Raji (cell line): ENCODE measurements around the gene SLC6A19.

Experiments
- POLR2A ChIP-seq: IDR thresholded peaks from 2 replicates; pipeline ENCODE4 v1.6.1; 2011; ENCODE audit warnings: low read depth, low read length, control low read depth; ENCODE audit not compliant: insufficient read depth

The SLC6A19 gene

DNA sequence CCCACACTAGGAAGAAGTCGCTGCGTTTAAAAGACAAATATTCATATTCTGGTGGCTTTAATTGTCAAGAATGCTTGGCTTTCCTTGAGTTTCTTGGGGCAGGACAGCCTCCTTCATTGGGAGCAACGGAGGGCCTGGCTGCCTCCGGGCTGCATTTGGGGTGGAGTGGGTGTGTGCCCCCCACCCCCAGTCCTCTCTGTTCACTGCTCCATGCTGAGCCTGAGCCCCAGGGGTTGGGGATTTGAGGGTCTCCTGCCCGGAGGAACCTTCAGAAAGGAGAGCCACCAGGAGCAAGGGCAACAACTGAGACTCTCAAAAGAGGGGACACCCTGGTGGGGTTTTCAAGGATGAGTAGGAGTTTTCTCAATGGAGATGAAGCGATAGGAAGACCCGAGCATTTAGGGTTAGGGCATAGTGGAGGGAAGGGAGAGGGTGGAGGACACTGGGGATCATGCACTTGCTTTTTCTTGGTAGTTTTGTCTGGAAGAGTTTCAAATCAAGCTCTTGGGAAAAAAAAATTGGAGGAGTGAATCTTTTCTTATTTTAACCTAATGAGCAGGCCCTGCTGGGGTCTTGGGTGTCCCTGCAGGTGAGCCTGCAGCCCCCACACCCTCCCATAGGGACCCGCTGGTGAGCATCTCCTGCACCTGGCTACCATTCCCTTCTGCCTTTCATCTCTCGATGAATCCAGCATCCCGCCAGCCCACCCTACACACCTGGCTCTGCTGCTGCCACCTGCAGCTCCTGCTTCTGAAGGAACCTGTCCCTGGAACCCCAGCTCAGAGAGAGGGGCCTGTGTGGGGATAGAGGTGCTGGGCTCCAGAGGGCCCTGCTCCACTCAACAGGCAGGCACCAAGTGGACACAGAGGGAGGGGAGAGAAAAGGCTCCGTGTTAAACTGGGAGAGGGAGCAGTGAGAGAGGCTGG, 4.1 kb downstream of the SLC6A19 start:
- no peak for TF ChIP-seq POLR2A

- TF ChIP-seq POLR2A: no peak
These were observed 5.4 kb downstream of the SLC6A19 start for GRCh38 chr5:1206521-1207412.

GRCh38 chr5:1207555-1207954, 6.2 kb downstream of the SLC6A19 start:
- no peak for TF ChIP-seq POLR2A

DNA sequence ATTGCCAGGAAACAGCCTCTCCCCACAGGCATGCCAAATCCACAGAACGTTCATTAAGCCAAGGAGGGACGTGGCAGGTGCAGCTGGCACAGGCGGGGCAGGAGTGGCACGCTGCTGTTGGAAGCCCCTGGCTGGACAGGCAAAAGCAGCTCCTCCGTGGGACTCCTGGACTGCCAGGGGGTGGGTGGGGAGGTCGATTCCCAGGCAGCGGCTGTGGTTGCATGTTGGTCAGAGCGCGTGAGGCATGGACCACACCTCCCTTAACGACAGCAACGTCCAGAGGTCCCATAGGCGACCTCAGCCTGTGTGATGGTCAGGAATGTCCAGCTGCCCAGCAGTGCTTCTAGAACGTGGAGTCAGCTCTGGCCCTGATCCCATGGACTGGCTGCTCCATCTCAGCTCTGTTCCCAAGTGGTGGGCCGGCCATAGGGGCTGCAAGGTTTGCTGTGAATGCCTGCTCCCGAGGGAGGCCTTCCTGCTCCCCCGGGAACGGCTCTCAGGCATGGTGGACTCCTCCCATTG, 6.9 kb downstream of the SLC6A19 start:
- TF ChIP-seq POLR2A: no peak

- no peak for TF ChIP-seq POLR2A
These were observed 7.5 kb downstream of the SLC6A19 start for GRCh38 chr5:1208743-1209488.

DNA sequence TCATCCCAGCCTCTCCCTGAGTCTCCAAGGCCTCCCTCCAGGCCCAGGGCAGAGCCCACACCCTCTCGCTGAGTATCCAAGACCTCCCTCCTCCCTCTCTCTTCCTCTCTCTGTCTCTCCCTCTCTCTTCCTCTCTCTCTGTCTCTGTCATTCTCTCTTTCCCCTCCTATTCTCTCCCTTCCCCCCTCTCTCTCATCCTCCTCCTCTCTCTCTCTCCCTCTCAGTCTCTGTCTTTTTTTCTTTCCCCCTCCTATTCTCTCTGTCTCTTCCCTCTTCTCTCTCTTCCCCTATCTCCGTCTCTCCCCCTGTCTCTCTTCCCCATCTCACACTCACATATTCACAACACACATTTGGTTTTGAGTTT, 8.1 kb downstream of the SLC6A19 start:
- no peak for TF ChIP-seq POLR2A

- no peak for TF ChIP-seq POLR2A
These were observed 8.7 kb downstream of the SLC6A19 start for GRCh38 chr5:1209896-1210776.

GRCh38 chr5:1210832-1211251, 9.4 kb downstream of the SLC6A19 start:
- no peak for TF ChIP-seq POLR2A

DNA sequence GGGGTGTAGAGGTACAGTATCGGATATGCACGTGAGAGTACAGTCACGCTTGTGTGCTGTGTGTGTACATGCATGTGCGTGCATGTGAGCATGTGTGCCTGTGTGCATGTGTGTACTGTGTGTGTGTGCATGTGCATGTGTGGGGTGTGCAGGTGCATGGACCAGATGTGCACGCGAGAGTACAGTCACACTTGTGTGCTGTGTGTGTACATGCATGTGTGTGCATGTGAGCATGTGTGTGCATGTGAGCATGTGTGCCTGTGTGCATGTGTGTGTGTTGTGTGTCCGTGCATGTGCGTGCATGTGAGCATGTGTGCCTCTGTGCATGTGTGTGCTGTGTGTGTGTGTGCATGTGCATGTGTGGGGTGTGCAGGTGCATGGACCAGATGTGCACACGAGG, 10.3 kb downstream of the SLC6A19 start:
- no peak for TF ChIP-seq POLR2A

GRCh38 chr5:1212271-1212670, 10.9 kb downstream of the SLC6A19 start:
- no peak for TF ChIP-seq POLR2A

GRCh38 chr5:1212881-1213280, 11.5 kb downstream of the SLC6A19 start:
- TF ChIP-seq POLR2A: no peak

GRCh38 chr5:1213508-1214162, 12.2 kb downstream of the SLC6A19 start:
- no peak for TF ChIP-seq POLR2A

- TF ChIP-seq POLR2A: no peak
These were observed 13.0 kb downstream of the SLC6A19 start for GRCh38 chr5:1214163-1214935.
